Esophagus muscularis mucosa (tissue), 3 donors: ENCODE data around the gene BPTF.

Experiments used
- EP300 ChIP-seq: sonication (generic); formaldehyde crosslinking; IDR thresholded peaks from one replicate; pipeline ENCODE4 v1.6.1; 2017; ENCODE audit warnings: antibody characterized with exemption
- TF ChIP-seq, protein P1 (sequence below), 3 experiments: fragments of 200-600 bp in 2 of 3; fragments of 450-650 bp in 1 of 3; sonication (generic) in 2 of 3; IDR thresholded peaks; one replicate each; pipeline ENCODE4 v1.5.1; 2017 to 2019; ENCODE audit warnings: antibody characterized with exemption in 3 of 3, mild to moderate bottlenecking in 2 of 3, moderate library complexity in 1 of 3

DNA sequence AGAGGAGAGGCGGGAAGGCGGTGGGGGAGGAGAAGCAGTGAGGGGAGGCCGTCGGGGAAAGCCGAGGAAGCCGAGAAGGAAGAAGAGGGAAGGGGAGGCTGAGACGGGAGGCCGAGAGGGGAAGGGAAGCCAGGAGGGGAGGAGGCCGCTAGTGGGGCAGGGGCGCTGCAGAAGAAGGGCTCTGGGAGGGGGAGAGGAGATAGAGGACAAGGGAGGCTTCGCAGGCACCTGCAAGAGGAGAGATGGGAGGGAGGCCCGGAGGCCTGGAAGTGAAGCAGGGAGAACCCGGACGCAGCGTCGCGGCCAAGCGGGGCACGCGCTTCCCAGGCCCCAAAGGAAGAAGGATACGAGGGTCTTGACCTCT lies 168.7 kb downstream of the BPTF start:
- TF ChIP-seq, protein P1, sequence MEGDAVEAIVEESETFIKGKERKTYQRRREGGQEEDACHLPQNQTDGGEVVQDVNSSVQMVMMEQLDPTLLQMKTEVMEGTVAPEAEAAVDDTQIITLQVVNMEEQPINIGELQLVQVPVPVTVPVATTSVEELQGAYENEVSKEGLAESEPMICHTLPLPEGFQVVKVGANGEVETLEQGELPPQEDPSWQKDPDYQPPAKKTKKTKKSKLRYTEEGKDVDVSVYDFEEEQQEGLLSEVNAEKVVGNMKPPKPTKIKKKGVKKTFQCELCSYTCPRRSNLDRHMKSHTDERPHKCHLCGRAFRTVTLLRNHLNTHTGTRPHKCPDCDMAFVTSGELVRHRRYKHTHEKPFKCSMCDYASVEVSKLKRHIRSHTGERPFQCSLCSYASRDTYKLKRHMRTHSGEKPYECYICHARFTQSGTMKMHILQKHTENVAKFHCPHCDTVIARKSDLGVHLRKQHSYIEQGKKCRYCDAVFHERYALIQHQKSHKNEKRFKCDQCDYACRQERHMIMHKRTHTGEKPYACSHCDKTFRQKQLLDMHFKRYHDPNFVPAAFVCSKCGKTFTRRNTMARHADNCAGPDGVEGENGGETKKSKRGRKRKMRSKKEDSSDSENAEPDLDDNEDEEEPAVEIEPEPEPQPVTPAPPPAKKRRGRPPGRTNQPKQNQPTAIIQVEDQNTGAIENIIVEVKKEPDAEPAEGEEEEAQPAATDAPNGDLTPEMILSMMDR (IDR thresholded peaks at IDR 0.05): no peak
- TF ChIP-seq EP300: no peak
